HCT116 (cell line): ENCODE data around the gene TNFRSF12A. TPM values are rescaled to one million over a fixed set of nuclear protein-coding genes. Genes with fewer than 3 reads are reported as not detected.

Source experiments
- ATAC-seq: fragments of 200-7000 bp; cut with Tn5 transposase; 2 replicates; pipeline ENCODE4 v1.9.1; 2020; ENCODE audit warnings: mild to moderate bottlenecking, moderate library complexity
- BruUV-seq: library from RNA; stranded (reverse); fragments of 400-500 nt; replicated peaks from 2 replicates; lab custom pipeline; 2021; lab: Mats Ljungman, UMichigan
- CTCF ChIA-PET: fragments of 300-600 bp; sonication (Branson Sonifier 250); formaldehyde crosslinking; loops from one replicate; lab custom pipeline; 2021; ENCODE audit warnings: antibody characterized with exemption; lab: Charles Lee
- POLR2A ChIA-PET: fragments of 300-600, 350-600 bp; sonication (Branson Sonifier 250); formaldehyde crosslinking; loops from one replicate; lab custom pipeline; 2021; ENCODE audit warnings: antibody characterized with exemption; lab: Charles Lee
- RAD21 ChIA-PET, 2 experiments: fragments of 300-600 bp; sonication (Branson Sonifier 250); formaldehyde crosslinking; loops; one replicate each; lab custom pipeline; 2023; ENCODE audit warnings: low total read pairs in 2 of 2; ENCODE audit not compliant: uncharacterized antibody in 2 of 2, unreplicated experiment in 2 of 2, low non-redundant PET in 1 of 2; lab: Charles Lee
- DNase-seq: peaks from one replicate; pipeline ENCODE4 v3.0.0-alpha.2; 2010; ENCODE audit warnings: low read depth, low spot score
- H2AFZ ChIP-seq: fragments of 200-600 bp; shearing (Covaris generic), sonication (generic); 2 replicates; pipeline ENCODE4 v1.6.1; 2017; ENCODE audit warnings: low read depth, mixed run types, mixed read lengths, antibody characterized with exemption, low read length; ENCODE audit not compliant: poor library complexity, severe bottlenecking
- H3K27ac ChIP-seq: 2 replicates; pipeline ENCODE4 v1.5.1; 2012; ENCODE audit warnings: low read depth, low read length
- H3K27me3 ChIP-seq: fragments of 200-600 bp; sonication (generic); 2 replicates; pipeline ENCODE4 v1.6.1; 2016; ENCODE audit warnings: mixed run types, low read length, mixed read lengths; ENCODE audit not compliant: insufficient read depth
- H3K36me3 ChIP-seq, 2 experiments: fragments of 200-500 bp in 1 of 2; fragments of 200-600 bp in 1 of 2; sonication (Bioruptor generic) in 1 of 2; sonication (generic) in 1 of 2; 2 replicates each; pipeline versions ENCODE4 v1.5.1 to v1.6.1; 2014 to 2016; ENCODE audit warnings: low read length in 2 of 2, inconsistent platforms in 1 of 2, mixed read lengths in 1 of 2, mixed run types in 1 of 2; ENCODE audit not compliant: insufficient read depth in 2 of 2, control insufficient read depth in 1 of 2
- H3K4me1 ChIP-seq, 2 experiments: fragments of 200-600 bp in 1 of 2; sonication (generic) in 1 of 2; 2 replicates each; pipeline versions ENCODE4 v1.5.1 to v1.6.1; 2012 to 2017; ENCODE audit warnings: low read length in 2 of 2, inconsistent platforms in 1 of 2, mild to moderate bottlenecking in 1 of 2, mixed read lengths in 1 of 2, mixed run types in 1 of 2, moderate library complexity in 1 of 2; ENCODE audit not compliant: insufficient read depth in 2 of 2, control insufficient read depth in 1 of 2
- H3K4me2 ChIP-seq: fragments of 200-600 bp; sonication (generic); 2 replicates; pipeline ENCODE4 v1.6.1; 2017; ENCODE audit warnings: mixed run types, low read length, mixed read lengths
- H3K4me3 ChIP-seq, 2 experiments: fragments of 200-600 bp in 1 of 2; sonication (generic) in 1 of 2; replicated peaks in 1 of 2; 2 replicates each; pipeline ENCODE4 v1.5.1; 2011 to 2016; ENCODE audit warnings: low read length in 2 of 2, control low read depth in 1 of 2, low read depth in 1 of 2, mild to moderate bottlenecking in 1 of 2, mixed read lengths in 1 of 2, mixed run types in 1 of 2
- H3K79me2 ChIP-seq: fragments of 200-600 bp; sonication (generic); 2 replicates; pipeline ENCODE4 v1.6.1; 2017; ENCODE audit warnings: mild to moderate bottlenecking, mixed run types, low read length, moderate library complexity, mixed read lengths; ENCODE audit not compliant: insufficient read depth
- H3K9ac ChIP-seq: fragments of 200-600 bp; sonication (generic); 2 replicates; pipeline ENCODE4 v1.6.1; 2016; ENCODE audit warnings: low read length, mixed read lengths
- H3K9me2 ChIP-seq: fragments of 200-600 bp; sonication (generic), shearing (Covaris generic); 2 replicates; pipeline ENCODE4 v1.6.1; 2017; ENCODE audit warnings: mixed run types, mild to moderate bottlenecking, moderate library complexity; ENCODE audit not compliant: insufficient read depth
- H3K9me3 ChIP-seq, 2 experiments: fragments of 200-500 bp in 1 of 2; fragments of 200-600 bp in 1 of 2; sonication (Bioruptor generic) in 1 of 2; sonication (generic) in 1 of 2; 2 replicates each; pipeline ENCODE4 v1.6.1; 2014 to 2017; ENCODE audit warnings: low read length in 2 of 2, mixed read lengths in 2 of 2, inconsistent platforms in 1 of 2, low read depth in 1 of 2, mild to moderate bottlenecking in 1 of 2, mixed run types in 1 of 2, moderate library complexity in 1 of 2; ENCODE audit not compliant: control insufficient read depth in 1 of 2, insufficient read depth in 1 of 2
- H4K20me1 ChIP-seq: fragments of 200-600 bp; sonication (generic), shearing (Covaris generic); 2 replicates; pipeline ENCODE4 v1.6.1; 2017; ENCODE audit warnings: mixed run types, mild to moderate bottlenecking, moderate library complexity; ENCODE audit not compliant: insufficient read depth
- CEBPB ChIP-seq: IDR thresholded peaks from 2 replicates; pipeline ENCODE4 v1.6.1; 2012; ENCODE audit warnings: low read depth
- CTCF ChIP-seq, 3 experiments: fragments of 200-600 bp in 1 of 3; sonication (generic) in 1 of 3; IDR thresholded peaks in 2 of 3; conservative IDR thresholded peaks in 1 of 3; 2 replicates each; pipeline ENCODE4 v1.5.1; 2012 to 2017; ENCODE audit warnings: low read depth in 2 of 3, low read length in 2 of 3, antibody characterized with exemption in 1 of 3, borderline replicate concordance in 1 of 3, control low read depth in 1 of 3, mild to moderate bottlenecking in 1 of 3, mixed read lengths in 1 of 3, mixed run types in 1 of 3, moderate library complexity in 1 of 3; ENCODE audit not compliant: insufficient read depth in 1 of 3
- EGR1 ChIP-seq: IDR thresholded peaks from 2 replicates; pipeline ENCODE4 v1.6.1; 2012; ENCODE audit warnings: low read depth
- ELF1 ChIP-seq: IDR thresholded peaks from 2 replicates; pipeline ENCODE4 v1.6.1; 2012; ENCODE audit warnings: low read depth, borderline replicate concordance
- EZH2phosphoT487 ChIP-seq: fragments of 200-600 bp; IDR thresholded peaks from 2 replicates; pipeline ENCODE4 v1.6.1; 2018; ENCODE audit warnings: antibody characterized with exemption, borderline replicate concordance
- FOSL1 ChIP-seq: IDR thresholded peaks from 2 replicates; pipeline ENCODE4 v1.6.1; 2012; ENCODE audit warnings: low read depth
- POLR2A ChIP-seq: IDR thresholded peaks from 2 replicates; pipeline ENCODE4 v1.7.0; 2011; ENCODE audit warnings: borderline replicate concordance; ENCODE audit not compliant: insufficient read depth, insufficient read length; ENCODE audit errors: extremely low read depth
- POLR2AphosphoS5 ChIP-seq: IDR thresholded peaks from 2 replicates; pipeline ENCODE4 v1.6.1; 2011; ENCODE audit warnings: mild to moderate bottlenecking, low read depth, low read length, moderate library complexity
- SRF ChIP-seq: IDR thresholded peaks from 2 replicates; pipeline ENCODE4 v1.6.1; 2012; ENCODE audit warnings: low read depth
- ZFX ChIP-seq: fragments of 450-650 bp; IDR thresholded peaks from 2 replicates; pipeline ENCODE4 v1.6.1; 2017
- intact Hi-C: fragments of 100-400 bp; cut with micrococcal nuclease; formaldehyde crosslinking; loops from 2 replicates; pipeline ENCODE4 v1.10.0; 2022
- total RNA-seq: library from RNA; stranded (reverse); gene quantifications from one replicate; pipeline ENCODE4 v1.2.1, GENCODE V29; 2021; ENCODE audit not compliant: unreplicated experiment

TNFRSF12A gene
- total RNA-seq, 1 experiment from 2014 or later: 188 TPM

- BruUV-seq: no TSS peak
- Histone ChIP-seq H2AFZ (no peak overlapping the region), H3K27me3 (no peaks in the 10 kb centered on the region), H3K9me2 (no peaks in the 10 kb centered on the region), H3K9ac (peak overlapping the region; percentile 91), H4K20me1 (peaks cover 6% of the 10 kb centered on the region; the same call in 1 of the 2 replicates), H3K4me3 (peak overlapping the region; percentile 66 to 79), H3K79me2 (peaks cover 45% of the 10 kb centered on the region), H3K9me3 (no peaks in the 10 kb centered on the region), H3K36me3 (peaks cover 5 to 24% of the 10 kb centered on the region in 2 experiments; a peak in 3 of 4 replicates), H3K4me2 (peak overlapping the region; percentile 89), H3K4me1 (peaks cover 11 to 40% of the 10 kb centered on the region in 2 experiments), H3K27ac (peak overlapping the region; percentile 95)
- POLR2A ChIA-PET: interaction anchor here (0.9 to 1.0 kb wide), 2 partner anchors 10 to 12 kb away, joined by 3 read pairs; no protein-coding TSS in a partner anchor
- CTCF ChIA-PET: interaction anchor here (1.1 kb wide), 1 partner anchor 186 kb away, joined by 3 read pairs; no protein-coding TSS in a partner anchor
- DNase-seq: no peak
- intact Hi-C loops: no loop called here
- RAD21 ChIA-PET: no interaction called here
- TF ChIP-seq CEBPB (no peak), ELF1 (no peak), POLR2AphosphoS5 (0 out of 2 replicates have a peak, but pooled peaks have one; percentile 13), CTCF (IDR thresholded peaks at IDR 0.05 in 2 of 3, conservative IDR thresholded peaks at IDR 0.05 in 1 of 3; ENCODE audit: borderline replicate concordance in 1 of 3, insufficient read depth in 1 of 3, low read depth in 2 of 3, low read length in 2 of 3) (0 out of 6 replicates have a peak, but pooled peaks of 1 of the 3 experiments have one; percentile 13), POLR2A (no peak), SRF (no peak), EZH2phosphoT487 (no peak), EGR1 (no peak), FOSL1 (no peak), ZFX (no peak)
- ATAC-seq: no peak
Measured at GRCh38 chr16:2971134-2971984, 48.8 kb upstream of the TNFRSF12A start.
